Esophagus (tissue), 2 donors: Measurements from ENCODE around the gene GUCY1A2. TPM values are rescaled to one million over a fixed set of nuclear protein-coding genes. Genes with fewer than 3 reads are reported as not detected.
A peak's percentile ranks its signal among the peaks of the same experiment; 100 is the strongest.

Source experiments
- H3K27ac ChIP-seq, 2 donors: one replicate each; pipeline ENCODE4 v1.5.1; 2013; ENCODE audit warnings: low read depth in 2 of 2, mild to moderate bottlenecking in 2 of 2, inconsistent platforms in 1 of 2, low read length in 1 of 2, moderate library complexity in 1 of 2
- H3K27me3 ChIP-seq, 2 donors: one replicate each; pipeline ENCODE4 v1.6.1; 2013; ENCODE audit warnings: low read length in 2 of 2, control low read depth in 1 of 2, mild to moderate bottlenecking in 1 of 2; ENCODE audit not compliant: insufficient read depth in 2 of 2, control insufficient read depth in 1 of 2
- H3K36me3 ChIP-seq, 2 donors: one replicate each; pipeline ENCODE4 v1.6.1; 2013; ENCODE audit warnings: low read length in 1 of 2; ENCODE audit not compliant: control insufficient read depth in 2 of 2, insufficient read depth in 2 of 2
- H3K4me1 ChIP-seq, 2 donors: one replicate each; pipeline ENCODE4 v1.6.1; 2013; ENCODE audit warnings: low read length in 1 of 2; ENCODE audit not compliant: control insufficient read depth in 2 of 2, insufficient read depth in 2 of 2
- H3K4me3 ChIP-seq, 2 donors: one replicate each; pipeline ENCODE4 v1.5.1; 2013; ENCODE audit warnings: low read length in 2 of 2, mild to moderate bottlenecking in 2 of 2, low read depth in 1 of 2, moderate library complexity in 1 of 2
- H3K9me3 ChIP-seq, 2 donors: one replicate each; pipeline ENCODE4 v1.6.1; 2013; ENCODE audit warnings: mild to moderate bottlenecking in 2 of 2, low read depth in 1 of 2, low read length in 1 of 2, moderate library complexity in 1 of 2; ENCODE audit not compliant: control insufficient read depth in 2 of 2, insufficient read depth in 1 of 2
- WGBS, 2 donors: extraction: QIAGEN DNeasy Blood & Tissue Kit; methylation state at CpG; one replicate each; pipeline ENCODE4 v1.1.7; 2013; 5-methylcytosine and 5-hydroxymethylcytosine counted together
- polyA plus RNA-seq, 2 donors: library from polyadenylated mRNA; stranded (reverse); fragments of 200-250 nt; gene quantifications; one replicate each; pipeline ENCODE4 v1.2.3, GENCODE V29; 2013
- donor health status: healthy with polysubstance abuse.
- donor health status: Bipolar disorder and iron deficiency.

The GUCY1A2 gene
- polyA plus RNA-seq, 2 donors = 0.04 to 0.07 TPM

DNA sequence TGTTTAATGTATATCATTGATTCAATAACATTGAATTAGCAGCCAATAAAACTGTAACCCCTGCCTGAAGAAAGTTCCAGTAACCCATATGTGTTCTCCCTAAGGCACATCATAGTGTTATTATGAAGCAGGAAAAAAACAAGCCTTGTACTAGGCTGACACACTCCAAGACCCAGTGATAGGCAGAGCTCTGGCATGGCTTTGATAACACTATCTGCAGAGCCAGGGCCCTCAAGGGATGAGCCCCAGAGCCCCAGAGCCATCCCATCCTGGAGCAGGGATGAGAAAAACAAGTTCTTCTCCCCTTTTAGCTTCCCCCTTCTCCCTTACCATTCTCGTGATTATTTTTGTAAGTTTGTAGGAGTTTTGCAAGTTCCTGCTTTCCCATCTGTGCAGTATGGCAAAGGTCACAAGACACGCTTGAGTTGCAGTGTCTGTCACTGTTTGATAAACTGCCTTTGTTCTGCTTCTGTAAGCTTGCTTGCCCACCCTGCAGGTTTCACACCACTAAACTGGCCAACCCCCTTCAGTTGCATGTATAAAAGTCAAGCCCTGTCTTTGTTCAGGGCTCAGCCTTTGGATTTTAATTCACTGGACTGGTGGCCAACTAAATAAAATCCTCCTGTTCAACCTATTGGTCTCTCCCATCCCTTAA, 22.3 kb upstream of the GUCY1A2 start:
- no peaks in the 10 kb centered on the region for H3K4me1 ChIP-seq
- WGBS, 2 donors = 59 to 74% methylated on average over 2 of the region's 2 CpGs
- H3K27ac ChIP-seq = no peak overlapping the region
- H3K36me3 ChIP-seq = no peaks in the 10 kb centered on the region
- no peak overlapping the region for H3K4me3 ChIP-seq
- H3K27me3 ChIP-seq = no peaks in the 10 kb centered on the region
- peaks cover 0 to 4% of the 10 kb centered on the region in 2 donors for H3K9me3 ChIP-seq

DNA sequence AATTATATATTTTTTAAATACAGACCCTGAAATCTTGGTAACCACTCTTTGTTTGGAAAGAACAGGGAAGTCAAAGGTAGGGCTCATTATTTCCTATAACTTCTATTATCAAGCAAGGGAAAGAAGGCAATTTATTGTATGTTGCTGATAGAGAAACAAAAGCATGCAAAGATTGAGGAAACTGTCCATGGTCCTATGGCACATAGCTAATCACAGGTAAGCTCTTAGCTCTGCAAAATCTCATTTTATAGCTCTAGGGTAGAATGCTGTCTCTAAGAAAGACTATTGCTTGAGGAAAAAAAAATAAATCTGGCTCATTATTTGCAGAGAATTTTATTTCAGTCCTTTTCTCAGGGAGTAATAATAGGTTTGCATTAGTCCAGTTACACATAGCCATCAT, 7.4 kb upstream of the GUCY1A2 start:
- no peaks in the 10 kb centered on the region for H3K9me3 ChIP-seq
- no peak overlapping the region for H3K27ac ChIP-seq
- H3K4me3 ChIP-seq = no peak overlapping the region

DNA sequence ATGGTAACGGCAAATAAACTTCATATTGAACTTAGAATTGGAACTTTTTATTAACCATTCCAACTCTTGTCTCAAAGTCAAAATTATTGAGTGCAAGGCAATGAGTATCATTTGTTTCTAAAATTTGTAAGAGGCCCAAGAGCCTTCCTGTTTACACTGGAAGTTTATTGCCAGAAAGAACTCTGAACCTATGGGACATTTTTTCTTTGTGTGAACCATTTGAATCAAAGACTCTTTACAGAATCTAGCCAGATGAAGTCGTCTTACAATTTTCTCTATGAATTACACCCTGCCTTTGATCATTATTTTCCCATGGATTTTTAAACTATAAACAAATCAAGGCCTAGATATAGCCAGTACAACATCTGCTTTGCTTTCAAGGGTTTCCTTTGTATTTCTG, 2.3 kb upstream of the GUCY1A2 start:
- Histone ChIP-seq H3K27me3 (peaks cover 0 to 7% of the 10 kb centered on the region in 2 donors), H3K36me3 (no peaks in the 10 kb centered on the region), H3K9me3 (no peaks in the 10 kb centered on the region), H3K27ac (no peak overlapping the region), H3K4me3 (no peak overlapping the region), H3K4me1 (peaks cover 7 to 9% of the 10 kb centered on the region in 2 donors)
- WGBS, 2 donors = 62 to 78% methylated on average over 2 of the region's 2 CpGs

More for the DNA sequence above, 7.4 kb upstream of the GUCY1A2 start:
- Histone ChIP-seq H3K27me3 (no peaks in the 10 kb centered on the region), H3K4me1 (no peaks in the 10 kb centered on the region), H3K36me3 (no peaks in the 10 kb centered on the region)

DNA sequence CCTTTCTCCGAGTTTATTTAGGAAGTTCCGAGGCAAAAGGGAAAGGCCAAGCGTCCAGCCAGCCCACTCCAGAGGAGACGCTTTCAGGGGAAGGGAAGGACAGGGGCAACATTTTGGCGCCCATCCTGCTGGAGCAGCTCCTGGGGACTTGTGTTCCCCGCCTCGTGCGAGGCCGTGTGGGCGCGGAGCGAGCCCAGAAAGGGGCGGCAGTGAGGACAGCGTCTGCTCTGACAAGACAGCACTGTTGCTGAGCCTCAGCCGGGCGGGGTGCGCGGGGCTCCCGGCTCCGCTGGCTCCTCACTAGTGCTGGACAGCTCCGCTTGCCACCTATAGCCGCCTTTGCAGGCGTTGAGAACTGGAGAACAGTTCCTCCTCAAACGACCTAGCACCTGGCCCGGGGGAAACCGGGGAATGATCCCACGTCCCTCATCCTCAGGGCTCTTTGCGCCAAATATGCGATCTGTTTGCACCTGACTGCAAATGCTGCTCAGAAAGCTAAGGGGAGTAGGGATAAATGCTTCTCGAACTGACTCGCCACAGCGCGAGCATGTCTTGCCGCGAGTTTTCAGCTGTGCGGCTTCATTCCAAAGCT, 722 bp upstream of the GUCY1A2 start:
- 1% methylated on average over 28 to 36 of the region's 36 CpGs for WGBS, 2 donors
- H3K36me3 ChIP-seq = no peaks in the 10 kb centered on the region
- peaks cover 7 to 9% of the 10 kb centered on the region in 2 donors for H3K4me1 ChIP-seq
- no peak overlapping the region for H3K27ac ChIP-seq
- H3K4me3 ChIP-seq = peak overlapping the region in 1 of 2 donors; percentile 57
- no peaks in the 10 kb centered on the region for H3K9me3 ChIP-seq
- peaks cover 0 to 7% of the 10 kb centered on the region in 2 donors for H3K27me3 ChIP-seq

DNA sequence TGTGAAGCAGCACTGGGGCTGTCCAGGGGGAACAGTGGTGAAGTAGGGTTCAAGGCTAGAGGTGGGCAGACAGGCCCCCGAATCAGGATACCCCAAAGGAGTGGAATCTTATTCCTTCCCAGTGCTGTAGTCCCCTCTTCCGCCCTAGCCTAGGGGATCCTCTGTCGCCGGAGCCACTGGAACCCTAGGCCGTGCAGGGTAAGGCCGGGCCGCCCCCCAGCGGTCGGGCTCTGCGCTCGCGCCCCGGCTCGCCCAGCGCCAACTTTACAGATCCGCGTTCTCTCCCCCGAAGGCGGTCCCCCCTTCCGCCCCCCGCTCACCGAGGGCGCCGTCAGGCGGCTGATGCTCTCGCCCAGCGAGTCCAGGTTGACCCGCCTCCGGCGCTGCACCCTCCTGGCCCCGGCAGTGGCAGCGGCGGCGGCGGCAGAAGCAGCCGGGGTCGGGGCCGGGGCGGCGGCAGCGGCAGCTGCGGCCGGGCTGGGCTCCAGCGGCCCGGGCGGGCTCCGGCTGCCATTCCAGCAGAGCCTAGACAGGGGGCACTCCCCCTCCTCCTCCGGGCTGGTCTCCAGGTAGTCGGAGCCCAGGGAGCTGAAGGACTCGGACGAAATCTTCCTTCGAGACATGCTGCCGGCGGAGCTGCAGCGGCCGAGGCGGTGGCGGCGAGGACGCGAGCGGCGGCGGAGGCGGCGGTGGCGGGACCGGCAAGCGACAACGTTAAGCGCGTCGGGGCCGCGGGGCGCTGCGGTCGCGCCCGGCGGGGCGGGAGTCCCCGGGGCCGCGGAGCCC, 650 bp downstream of the GUCY1A2 start:
- Histone ChIP-seq H3K27ac (no peak overlapping the region), H3K4me1 (peaks cover 7 to 9% of the 10 kb centered on the region in 2 donors), H3K36me3 (no peaks in the 10 kb centered on the region), H3K27me3 (peaks cover 0 to 7% of the 10 kb centered on the region in 2 donors), H3K4me3 (peak overlapping the region; percentile 47 to 57), H3K9me3 (no peaks in the 10 kb centered on the region)
- 0 to 1% methylated on average over 62 to 85 of the region's 85 CpGs for WGBS, 2 donors

DNA sequence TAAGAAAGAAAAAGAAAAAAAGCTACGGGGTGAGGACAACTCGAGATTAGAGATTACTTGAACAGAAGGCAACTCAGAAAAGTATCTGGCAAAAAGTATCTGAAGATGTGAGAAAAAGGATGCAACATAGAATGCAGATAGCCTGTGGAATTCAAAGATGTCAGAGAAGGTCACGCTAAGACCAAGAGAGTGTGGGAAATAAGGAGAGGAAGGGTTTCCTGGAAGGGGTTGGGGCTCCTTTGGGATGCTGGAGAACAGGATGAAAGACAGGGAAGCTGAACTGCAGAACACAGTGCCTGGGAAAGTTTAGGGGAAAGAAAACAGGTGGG, 1.2 kb downstream of the GUCY1A2 start:
- Histone ChIP-seq H3K9me3 (no peaks in the 10 kb centered on the region), H3K4me1 (peaks cover 7 to 9% of the 10 kb centered on the region in 2 donors), H3K36me3 (no peaks in the 10 kb centered on the region), H3K4me3 (peak overlapping the region in 1 of 2 donors; percentile 57), H3K27me3 (peaks cover 0 to 7% of the 10 kb centered on the region in 2 donors), H3K27ac (no peak overlapping the region)
- 51 to 55% methylated on average over 3 of the region's 3 CpGs for WGBS, 2 donors

DNA sequence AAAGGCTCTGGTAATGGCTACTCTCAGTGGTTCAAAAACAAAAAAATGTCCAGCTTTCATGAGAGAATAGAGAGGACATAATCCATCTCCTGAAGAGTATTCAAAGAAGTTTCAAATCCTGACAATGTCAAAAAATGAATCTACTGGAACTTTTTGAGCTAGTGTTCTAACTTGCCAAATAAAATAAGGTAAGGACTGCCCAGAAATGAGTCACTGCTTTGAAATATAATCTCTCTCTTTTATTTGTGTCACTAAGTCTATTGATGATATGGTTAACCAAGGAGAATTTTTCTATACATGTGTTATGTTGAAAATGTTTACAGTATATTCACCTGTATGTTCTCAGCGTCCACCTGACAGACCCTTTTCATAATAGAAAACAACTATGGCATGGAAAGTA, 3.4 kb downstream of the GUCY1A2 start:
- Histone ChIP-seq H3K9me3 (no peaks in the 10 kb centered on the region), H3K27me3 (peaks cover 0 to 7% of the 10 kb centered on the region in 2 donors), H3K36me3 (no peaks in the 10 kb centered on the region), H3K4me3 (no peak overlapping the region), H3K4me1 (peaks cover 7 to 9% of the 10 kb centered on the region in 2 donors), H3K27ac (no peak overlapping the region)
- WGBS, 2 donors = 51 to 55% methylated on average over 1 of the region's 1 CpG

DNA sequence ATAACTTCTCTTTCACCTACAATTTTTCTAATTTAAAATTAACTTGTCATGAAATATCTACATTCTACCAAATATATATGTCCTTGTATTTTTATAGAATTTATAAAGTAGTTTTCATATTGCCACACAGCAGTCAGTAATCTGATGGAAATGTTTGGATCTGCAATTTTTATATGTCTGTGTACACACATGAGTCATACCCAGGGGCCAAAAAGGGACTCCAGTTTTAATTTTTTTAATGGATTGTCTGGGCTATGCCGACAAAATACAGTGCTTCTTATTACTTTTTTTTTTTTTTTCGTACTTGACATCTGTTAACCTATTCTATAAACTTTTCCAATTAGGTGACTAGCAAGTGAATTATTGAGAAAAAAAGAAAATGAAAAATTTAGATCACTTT, 6.3 kb downstream of the GUCY1A2 start:
- Histone ChIP-seq H3K4me3 (no peak overlapping the region), H3K27ac (no peak overlapping the region), H3K4me1 (no peaks in the 10 kb centered on the region), H3K36me3 (no peaks in the 10 kb centered on the region), H3K9me3 (no peaks in the 10 kb centered on the region), H3K27me3 (no peaks in the 10 kb centered on the region)
- WGBS, 2 donors = 44 to 48% methylated on average over 2 of the region's 2 CpGs

DNA sequence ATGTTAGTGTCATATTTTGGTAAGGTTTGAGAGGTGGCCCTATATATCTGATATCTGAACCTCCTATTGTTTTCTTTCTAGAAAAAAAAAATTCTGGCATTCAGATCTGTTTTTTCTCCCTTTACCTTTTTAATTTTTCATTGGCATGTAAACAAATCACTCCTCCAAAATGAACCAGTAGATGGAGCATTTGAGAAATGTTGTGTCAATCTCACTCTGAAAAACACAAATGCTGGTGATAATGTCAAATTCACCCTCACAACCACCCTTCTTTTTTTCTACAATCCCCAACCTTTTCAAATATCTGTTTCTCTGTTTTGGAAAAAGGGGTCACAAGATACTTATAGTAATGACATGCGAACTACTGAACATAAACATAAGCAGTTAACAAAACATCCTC, 9.1 kb downstream of the GUCY1A2 start:
- H3K27me3 ChIP-seq = no peaks in the 10 kb centered on the region
- no peak overlapping the region for H3K27ac ChIP-seq
- WGBS, 2 donors = 94 to 98% methylated on average over 1 of the region's 1 CpG
- no peaks in the 10 kb centered on the region for H3K4me1 ChIP-seq
- no peaks in the 10 kb centered on the region for H3K36me3 ChIP-seq
- H3K9me3 ChIP-seq = no peaks in the 10 kb centered on the region
- H3K4me3 ChIP-seq = no peak overlapping the region
